ENCODE data around the gene SPOCK3. TPM values are rescaled to one million over a fixed set of nuclear protein-coding genes. Genes with fewer than 3 reads are reported as not detected.

The SPOCK3 gene
- total and polyA plus RNA-seq, 12 donors = 0.08 to 0.53 (median 0.37) TPM; not detected in 9

DNA sequence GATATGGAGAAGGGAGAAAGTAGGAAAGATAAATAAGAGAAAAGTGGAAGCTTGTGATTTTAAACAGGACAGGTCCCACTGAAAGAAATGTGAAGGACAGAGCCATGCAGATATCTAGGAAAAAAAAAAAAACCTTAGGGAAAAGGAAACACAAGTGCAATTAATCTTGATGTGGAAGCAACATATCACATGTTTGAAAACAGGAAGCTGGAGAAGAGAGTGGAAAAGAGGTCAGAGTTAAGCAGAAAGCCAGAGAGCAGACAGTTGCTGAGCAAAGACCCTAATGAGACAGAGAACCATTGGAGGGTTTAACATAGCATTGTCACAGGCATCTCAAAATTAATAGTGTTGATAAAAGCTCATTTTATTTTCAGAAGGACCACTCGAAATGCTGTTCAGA, 89.7 kb downstream of the SPOCK3 start:
- DNase-seq = no peak
- Histone ChIP-seq H3K4me3 (no peak overlapping the region), H3K27me3 (no peaks in the 10 kb centered on the region), H3K36me3 (no peaks in the 10 kb centered on the region), H3K27ac (no peak overlapping the region), H3K4me1 (no peaks in the 10 kb centered on the region), H3K9me3 (peaks cover 0 to 12% (median 7%) of the 10 kb centered on the region in 11 donors)
- 33 to 65% methylated on average over 1 of the region's 1 CpG for WGBS, 2 donors
- no peak for ATAC-seq
- TF ChIP-seq, protein P1, sequence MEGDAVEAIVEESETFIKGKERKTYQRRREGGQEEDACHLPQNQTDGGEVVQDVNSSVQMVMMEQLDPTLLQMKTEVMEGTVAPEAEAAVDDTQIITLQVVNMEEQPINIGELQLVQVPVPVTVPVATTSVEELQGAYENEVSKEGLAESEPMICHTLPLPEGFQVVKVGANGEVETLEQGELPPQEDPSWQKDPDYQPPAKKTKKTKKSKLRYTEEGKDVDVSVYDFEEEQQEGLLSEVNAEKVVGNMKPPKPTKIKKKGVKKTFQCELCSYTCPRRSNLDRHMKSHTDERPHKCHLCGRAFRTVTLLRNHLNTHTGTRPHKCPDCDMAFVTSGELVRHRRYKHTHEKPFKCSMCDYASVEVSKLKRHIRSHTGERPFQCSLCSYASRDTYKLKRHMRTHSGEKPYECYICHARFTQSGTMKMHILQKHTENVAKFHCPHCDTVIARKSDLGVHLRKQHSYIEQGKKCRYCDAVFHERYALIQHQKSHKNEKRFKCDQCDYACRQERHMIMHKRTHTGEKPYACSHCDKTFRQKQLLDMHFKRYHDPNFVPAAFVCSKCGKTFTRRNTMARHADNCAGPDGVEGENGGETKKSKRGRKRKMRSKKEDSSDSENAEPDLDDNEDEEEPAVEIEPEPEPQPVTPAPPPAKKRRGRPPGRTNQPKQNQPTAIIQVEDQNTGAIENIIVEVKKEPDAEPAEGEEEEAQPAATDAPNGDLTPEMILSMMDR (IDR thresholded peaks at IDR 0.05) = no peak
- intact Hi-C loops (cut with DNase I) = no loop called here

DNA sequence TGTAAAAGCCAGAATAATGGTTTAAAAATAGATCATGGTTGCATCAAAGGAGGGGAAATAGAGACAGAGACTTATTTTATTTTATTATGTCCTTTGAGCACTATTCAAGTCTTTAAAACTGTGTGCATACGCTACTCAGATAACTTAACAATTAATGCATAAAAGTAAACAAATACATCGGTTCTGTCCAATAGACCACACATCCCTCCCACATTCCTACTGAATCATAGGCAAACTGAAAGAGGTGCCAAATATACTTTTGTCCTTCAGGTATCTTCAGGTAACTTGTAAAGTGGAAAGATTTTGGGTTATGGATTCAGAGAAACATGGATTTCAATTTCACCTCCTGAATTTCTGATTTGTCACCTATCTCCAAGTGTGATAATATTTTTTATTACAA, 91.3 kb downstream of the SPOCK3 start:
- no peaks in the 10 kb centered on the region for H3K4me1 ChIP-seq
- ATAC-seq (no peak), DNase-seq (no peak)
- H3K27ac ChIP-seq = no peak overlapping the region
- H3K9me3 ChIP-seq = peaks cover 0 to 12% (median 7%) of the 10 kb centered on the region in 11 donors
- intact Hi-C loops (cut with DNase I) = no loop called here
- no peak overlapping the region for H3K4me3 ChIP-seq
- H3K27me3 ChIP-seq = no peaks in the 10 kb centered on the region
- TF ChIP-seq, protein P1 (IDR thresholded peaks at IDR 0.05) = no peak
- 91 to 93% methylated on average over 2 of the region's 2 CpGs for WGBS, 2 donors
- H3K36me3 ChIP-seq = no peaks in the 10 kb centered on the region

DNA sequence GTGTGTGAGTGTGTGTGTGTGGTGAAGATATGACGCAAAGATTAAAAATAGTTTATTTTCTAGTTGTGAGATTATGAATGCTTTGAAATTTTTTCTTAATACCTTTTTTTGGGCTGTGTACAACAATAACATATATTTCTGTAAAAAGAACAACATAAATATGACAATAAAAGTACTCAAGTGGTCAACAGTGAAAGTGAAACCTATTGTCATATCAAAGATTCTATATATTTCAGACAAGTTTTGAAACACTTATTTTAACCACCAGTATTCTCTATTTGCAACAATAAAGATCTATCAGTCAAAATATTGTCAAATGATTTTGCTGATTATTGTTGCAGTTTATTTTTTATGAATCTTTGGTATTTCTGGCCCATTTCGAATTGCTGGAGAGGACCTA, 98.0 kb downstream of the SPOCK3 start:
- intact Hi-C loops (cut with DNase I) = no loop called here
- Histone ChIP-seq H3K27me3 (no peaks in the 10 kb centered on the region), H3K4me1 (no peaks in the 10 kb centered on the region), H3K27ac (no peak overlapping the region), H3K9me3 (no peaks in the 10 kb centered on the region), H3K36me3 (no peaks in the 10 kb centered on the region), H3K4me3 (no peak overlapping the region)
- TF ChIP-seq, protein P1 (IDR thresholded peaks at IDR 0.05) = no peak
- no peak for ATAC-seq
- 75 to 87% methylated on average over 2 of the region's 2 CpGs for WGBS, 2 donors
- DNase-seq = no peak

DNA sequence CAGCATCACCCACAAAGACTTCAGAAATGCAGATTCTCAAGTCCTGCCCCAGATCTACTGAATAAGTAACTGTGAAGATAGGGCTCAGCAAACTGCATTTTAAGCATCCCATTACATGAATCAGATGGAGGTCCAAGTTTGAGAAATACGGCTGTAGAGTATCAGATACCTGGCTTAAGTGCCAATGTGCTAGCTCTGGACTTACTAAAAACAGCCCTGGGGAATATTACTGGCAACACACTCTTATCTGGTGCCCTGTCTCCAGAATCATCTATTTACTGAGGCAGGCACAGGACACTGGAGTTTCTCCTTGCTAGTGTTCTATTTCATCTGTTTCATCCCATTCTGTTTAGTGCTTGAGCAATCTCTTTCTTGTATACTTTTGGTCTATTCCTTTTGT, 105.1 kb downstream of the SPOCK3 start:
- Histone ChIP-seq H3K36me3 (no peaks in the 10 kb centered on the region), H3K4me3 (no peak overlapping the region), H3K4me1 (peaks cover 0 to 10% (median 0%) of the 10 kb centered on the region in 9 donors), H3K9me3 (no peaks in the 10 kb centered on the region), H3K27ac (no peak overlapping the region), H3K27me3 (no peaks in the 10 kb centered on the region)
- intact Hi-C loops (cut with DNase I) = no loop called here
- WGBS, 2 donors = 40 to 54% methylated on average over 1 of the region's 1 CpG
- TF ChIP-seq, protein P1 (IDR thresholded peaks at IDR 0.05) = no peak
- peak in 5 of 8 donors; percentile 45 to 86 (median 74) for ATAC-seq
- no peak for DNase-seq
